CD8-positive, alpha-beta memory T cell (primary cell): ENCODE results near the gene GULP1. TPM values are rescaled to one million over a fixed set of nuclear protein-coding genes. Genes with fewer than 3 reads are reported as not detected.

Experiments
- CTCF ChIA-PET: fragments of 350-600 bp; sonication (Branson Sonifier 250); formaldehyde crosslinking; loops from one replicate; lab custom pipeline; 2021; ENCODE audit warnings: antibody characterized with exemption; lab: Charles Lee
- POLR2A ChIA-PET: fragments of 350-600 bp; sonication (Branson Sonifier 250); formaldehyde crosslinking; loops from one replicate; lab custom pipeline; 2021; ENCODE audit warnings: antibody characterized with exemption; lab: Charles Lee
- DNase-seq, 5 donors: peaks; one replicate each; pipeline versions ENCODE4 v3.0.0 to v3.0.0-alpha.2; 2020 to 2022; ENCODE audit warnings: mixed read lengths in 1 of 5
- H3K27ac ChIP-seq: one replicate; pipeline ENCODE4 v1.7.0; 2013; ENCODE audit warnings: low read depth, mild to moderate bottlenecking, low read length, moderate library complexity
- H3K27me3 ChIP-seq: 2 replicates; pipeline ENCODE4 v1.7.0; 2013; ENCODE audit warnings: low read length, mild to moderate bottlenecking; ENCODE audit not compliant: insufficient read depth, poor library complexity, severe bottlenecking
- H3K36me3 ChIP-seq: 2 replicates; pipeline ENCODE4 v1.7.0; 2013; ENCODE audit warnings: mild to moderate bottlenecking, low read length, moderate library complexity; ENCODE audit not compliant: insufficient read depth
- H3K4me1 ChIP-seq: 2 replicates; pipeline ENCODE4 v1.7.0; 2013; ENCODE audit warnings: mild to moderate bottlenecking, low read length, moderate library complexity; ENCODE audit not compliant: insufficient read depth
- H3K4me3 ChIP-seq: 2 replicates; pipeline ENCODE4 v1.7.0; 2013; ENCODE audit warnings: mild to moderate bottlenecking, low read length
- H3K9me3 ChIP-seq: 2 replicates; pipeline ENCODE4 v1.7.0; 2013; ENCODE audit warnings: mild to moderate bottlenecking, low read length
- H3K27ac Mint-ChIP-seq, 8 donors: one replicate each; pipeline ENCODE4 v1.8.0; 2020 to 2021; ENCODE audit warnings: mixed read lengths in 8 of 8, mild to moderate bottlenecking in 6 of 8, inconsistent platforms in 3 of 8, moderate library complexity in 3 of 8
- H3K27me3 Mint-ChIP-seq, 2 donors: one replicate each; pipeline ENCODE4 v1.8.0; 2020 to 2021; ENCODE audit warnings: mixed read lengths in 2 of 2, mild to moderate bottlenecking in 1 of 2, moderate library complexity in 1 of 2
- H3K36me3 Mint-ChIP-seq, 3 donors: one replicate each; pipeline ENCODE4 v1.8.0; 2020 to 2021; ENCODE audit warnings: mixed read lengths in 3 of 3, inconsistent platforms in 1 of 3, mild to moderate bottlenecking in 1 of 3
- H3K4me1 Mint-ChIP-seq, 3 donors: one replicate each; pipeline ENCODE4 v1.8.0; 2020 to 2021; ENCODE audit warnings: mixed read lengths in 3 of 3, inconsistent platforms in 1 of 3, mild to moderate bottlenecking in 1 of 3
- H3K4me3 Mint-ChIP-seq, 7 donors: one replicate each; pipeline ENCODE4 v1.8.0; 2020 to 2021; ENCODE audit warnings: mixed read lengths in 7 of 7, mild to moderate bottlenecking in 6 of 7, moderate library complexity in 4 of 7, inconsistent platforms in 2 of 7
- H3K9me3 Mint-ChIP-seq, 5 donors: one replicate each; pipeline ENCODE4 v1.8.0; 2020 to 2022; ENCODE audit warnings: mixed read lengths in 5 of 5, mild to moderate bottlenecking in 3 of 5, moderate library complexity in 2 of 5, inconsistent platforms in 1 of 5
- polyA plus RNA-seq: library from polyadenylated mRNA; unstranded; fragments of 300-500 nt; fragmentation: Illumina TruSeq; gene quantifications from one replicate; pipeline ENCODE4 v1.2.3, GENCODE V29; 2021
- total RNA-seq, 2 experiments: library from RNA; stranded (reverse); gene quantifications; one replicate each; pipeline ENCODE4 v1.2.3, GENCODE V29; 2021

The GULP1 gene
- total and polyA plus RNA-seq, 3 experiments from 2014 or later, result not detected

GRCh38 chr2:188634656-188635055, 343.0 kb downstream of the GULP1 start:
- Histone ChIP-seq H3K9me3 (no peaks in the 10 kb centered on the region), H3K36me3 (no peaks in the 10 kb centered on the region), H3K4me3 (no peak overlapping the region), H3K27ac (no peak overlapping the region), H3K27me3 (no peaks in the 10 kb centered on the region), H3K4me1 (no peaks in the 10 kb centered on the region)
- ChIA-PET POLR2A (no interaction called here), CTCF (no interaction called here)
- H3K4me1 Mint-ChIP-seq, result no peaks in the 10 kb centered on the region
- H3K27me3 Mint-ChIP-seq, result peaks cover 0 to 2% of the 10 kb centered on the region in 2 donors
- H3K36me3 Mint-ChIP-seq, result no peaks in the 10 kb centered on the region
- no peak for DNase-seq
- H3K9me3 Mint-ChIP-seq, result peaks cover 0 to 3% (median 0%) of the 10 kb centered on the region in 5 donors
- H3K27ac Mint-ChIP-seq, result no peak overlapping the region
- no peak overlapping the region for H3K4me3 Mint-ChIP-seq
